ENCODE measurements around the gene ZBTB17. TPM values are rescaled to one million over a fixed set of nuclear protein-coding genes. Genes with fewer than 3 reads are reported as not detected.

The ZBTB17 gene
- total RNA-seq, 4 donors from 2014 or later = 33.3 to 113 (median 50.5) TPM

DNA sequence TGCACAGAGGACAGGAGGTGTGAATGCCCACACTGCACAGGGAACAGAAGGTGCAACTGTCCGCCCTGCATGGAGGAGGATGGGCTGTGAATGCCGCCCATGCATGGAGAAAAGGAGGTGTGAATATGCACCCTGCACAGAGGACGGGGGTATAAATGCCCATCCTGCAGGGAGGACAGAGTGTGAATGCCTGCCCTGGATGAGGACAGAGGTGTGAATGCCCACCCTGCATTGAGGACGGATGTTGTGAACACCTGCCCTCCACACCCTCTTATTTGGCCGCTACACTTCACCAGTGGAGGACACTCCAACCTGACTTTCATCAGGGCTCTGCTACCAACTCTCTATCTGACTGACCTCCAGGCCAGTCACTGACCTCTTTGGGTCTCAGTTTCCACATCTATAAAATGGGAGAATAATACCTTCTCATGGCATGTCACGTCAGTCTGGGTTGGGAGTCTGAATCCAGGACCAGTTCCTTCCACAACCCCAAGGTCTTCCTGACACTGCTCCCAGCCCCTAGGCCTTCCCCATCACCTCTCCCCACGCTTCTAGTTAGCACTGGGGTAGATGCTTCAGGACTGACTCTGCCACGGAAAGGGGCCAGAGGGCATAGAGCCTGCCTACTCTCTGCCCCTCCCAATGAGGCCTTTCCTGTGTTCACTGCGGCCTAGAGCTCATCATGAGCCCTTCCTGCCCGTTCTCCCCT, 28.4 kb downstream of the ZBTB17 start:
- peak overlapping the region in 2 of 4 donors; percentile 11 to 90 for H3K27ac ChIP-seq
- DNase-seq = no peak
- H3K4me3 ChIP-seq = no peak overlapping the region

DNA sequence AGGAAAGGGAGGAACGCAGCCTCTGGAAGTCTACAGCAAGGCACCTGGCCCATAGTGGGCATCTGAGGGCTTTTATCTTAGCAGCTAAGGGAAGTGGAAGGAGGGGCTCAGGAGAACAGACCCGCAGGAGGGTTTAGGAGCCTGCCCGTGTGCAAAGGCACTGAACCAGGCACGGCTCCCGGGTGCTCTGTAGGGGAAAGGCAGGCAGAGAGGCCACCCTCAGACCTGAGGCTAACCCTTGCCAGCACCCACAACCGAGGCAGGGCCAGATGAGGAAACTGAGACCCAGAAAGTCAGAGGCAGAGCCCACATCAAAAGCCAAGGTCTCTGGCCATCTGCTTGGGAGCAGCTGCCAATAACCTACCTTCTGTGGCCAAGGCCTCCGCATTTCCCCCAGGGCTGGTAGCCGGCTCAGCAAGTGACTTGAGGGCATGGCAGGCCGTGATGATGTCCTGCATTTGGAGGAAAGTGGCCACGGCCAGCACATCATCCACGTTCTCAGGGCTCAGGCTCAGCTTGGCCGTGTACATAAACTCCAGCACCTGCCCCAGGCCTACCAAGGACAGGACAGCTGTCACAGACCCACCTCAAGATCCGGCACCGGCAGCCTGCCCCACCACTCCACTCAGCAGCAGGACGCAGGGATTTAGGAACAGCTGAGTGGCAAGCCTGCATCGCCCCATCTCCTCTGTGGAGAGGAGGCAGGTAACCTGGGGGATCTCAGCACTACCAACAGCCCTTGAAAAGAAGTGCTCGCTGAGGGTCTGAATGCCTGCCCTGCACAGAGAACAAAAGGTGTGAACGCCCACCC, 29.1 kb downstream of the ZBTB17 start:
- Histone ChIP-seq H3K4me1 (peaks cover 25 to 32% (median 29%) of the 10 kb centered on the region in 4 donors), H3K27ac (no peak overlapping the region), H3K36me3 (peaks cover 0 to 32% (median 15%) of the 10 kb centered on the region in 4 donors), H3K27me3 (no peaks in the 10 kb centered on the region), H3K4me3 (no peak overlapping the region), H3K9me3 (no peaks in the 10 kb centered on the region)
- in situ Hi-C loops (cut with MboI; ENCODE audit: low pct_ligation_motif_present in 1 of 4, low pct_unique_long_range_greater_than_20kb in 1 of 4, low sequenced_read_pairs in 3 of 4) (no loop called here), intact Hi-C loops (cut with DNase I; ENCODE audit: low total_unique reads) (loop anchor here (10.0 kb wide), 1 partner anchor 62 kb away; no protein-coding TSS in a partner anchor)
- TF ChIP-seq POLR2A (IDR thresholded peaks at IDR 0.05) = no peak
- TF ChIP-seq POLR2AphosphoS5 (IDR thresholded peaks at IDR 0.05) = no peak
- TF ChIP-seq EP300 (IDR thresholded peaks at IDR 0.05; ENCODE audit: low read depth) = no peak
- TF ChIP-seq, protein P1, sequence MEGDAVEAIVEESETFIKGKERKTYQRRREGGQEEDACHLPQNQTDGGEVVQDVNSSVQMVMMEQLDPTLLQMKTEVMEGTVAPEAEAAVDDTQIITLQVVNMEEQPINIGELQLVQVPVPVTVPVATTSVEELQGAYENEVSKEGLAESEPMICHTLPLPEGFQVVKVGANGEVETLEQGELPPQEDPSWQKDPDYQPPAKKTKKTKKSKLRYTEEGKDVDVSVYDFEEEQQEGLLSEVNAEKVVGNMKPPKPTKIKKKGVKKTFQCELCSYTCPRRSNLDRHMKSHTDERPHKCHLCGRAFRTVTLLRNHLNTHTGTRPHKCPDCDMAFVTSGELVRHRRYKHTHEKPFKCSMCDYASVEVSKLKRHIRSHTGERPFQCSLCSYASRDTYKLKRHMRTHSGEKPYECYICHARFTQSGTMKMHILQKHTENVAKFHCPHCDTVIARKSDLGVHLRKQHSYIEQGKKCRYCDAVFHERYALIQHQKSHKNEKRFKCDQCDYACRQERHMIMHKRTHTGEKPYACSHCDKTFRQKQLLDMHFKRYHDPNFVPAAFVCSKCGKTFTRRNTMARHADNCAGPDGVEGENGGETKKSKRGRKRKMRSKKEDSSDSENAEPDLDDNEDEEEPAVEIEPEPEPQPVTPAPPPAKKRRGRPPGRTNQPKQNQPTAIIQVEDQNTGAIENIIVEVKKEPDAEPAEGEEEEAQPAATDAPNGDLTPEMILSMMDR (IDR thresholded peaks at IDR 0.05) = no peak
- 86 to 100% methylated on average over 2 to 18 of the region's 18 CpGs for WGBS, 2 donors (ENCODE audit: low coverage in 1 of 2)
- no peak for DNase-seq

More for the DNA sequence above, 28.4 kb downstream of the ZBTB17 start:
- 80 to 90% methylated on average over 1 to 10 of the region's 10 CpGs for whole genome bisulfite sequencing, 2 donors (ENCODE audit: low coverage in 1 of 2)
- in situ Hi-C loops (cut with MboI; ENCODE audit: low pct_ligation_motif_present in 1 of 4, low pct_unique_long_range_greater_than_20kb in 1 of 4, low sequenced_read_pairs in 3 of 4) = no loop called here
- H3K27me3 ChIP-seq = no peaks in the 10 kb centered on the region
- H3K9me3 ChIP-seq = no peaks in the 10 kb centered on the region
- peaks cover 25 to 37% (median 33%) of the 10 kb centered on the region in 4 donors for H3K4me1 ChIP-seq
- TF ChIP-seq EP300 (IDR thresholded peaks at IDR 0.05; ENCODE audit: low read depth) (no peak), POLR2AphosphoS5 (IDR thresholded peaks at IDR 0.05) (no peak), POLR2A (IDR thresholded peaks at IDR 0.05) (no peak)
- TF ChIP-seq, protein P1 (IDR thresholded peaks at IDR 0.05) = no peak
- intact Hi-C loops (cut with DNase I; ENCODE audit: low total_unique reads) = loop anchor here (10.0 kb wide), 1 partner anchor 63 kb away; no protein-coding TSS in a partner anchor
- peaks cover 0 to 26% (median 11%) of the 10 kb centered on the region in 4 donors for H3K36me3 ChIP-seq

DNA sequence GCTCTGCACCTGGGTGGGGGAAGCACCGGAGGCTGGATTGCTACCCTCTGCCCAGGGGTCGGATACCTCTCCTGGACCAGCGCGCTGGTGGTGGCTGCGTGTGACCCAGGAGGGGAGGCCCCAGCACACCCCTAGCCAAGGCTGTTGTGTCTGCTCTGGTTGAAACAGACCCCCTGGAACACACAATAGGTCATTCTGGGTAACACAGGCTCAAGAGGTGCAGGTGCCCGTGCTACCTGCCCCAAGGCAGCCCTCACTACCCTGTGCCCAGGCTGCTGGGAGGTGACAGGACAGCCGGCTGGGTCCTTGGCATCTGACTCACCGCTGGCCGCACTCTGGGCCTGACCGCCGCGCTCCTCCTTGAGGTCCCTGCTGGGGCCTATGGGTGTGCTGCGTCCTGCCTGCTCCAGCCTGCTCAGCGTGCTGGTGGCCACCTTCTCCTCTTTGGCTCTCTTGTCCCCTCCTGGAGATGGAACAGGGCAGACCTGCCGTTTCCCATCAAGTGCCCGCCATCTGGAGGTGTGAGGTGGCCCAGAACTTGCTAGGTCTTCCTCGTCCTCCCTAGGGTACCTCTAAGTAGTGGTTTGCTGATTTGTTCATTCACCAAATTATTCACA, 30.0 kb downstream of the ZBTB17 start:
- Histone ChIP-seq H3K27ac (no peak overlapping the region), H3K27me3 (no peaks in the 10 kb centered on the region), H3K9me3 (no peaks in the 10 kb centered on the region), H3K4me1 (peaks cover 17 to 24% (median 21%) of the 10 kb centered on the region in 4 donors), H3K36me3 (peaks cover 0 to 32% (median 15%) of the 10 kb centered on the region in 4 donors), H3K4me3 (no peak overlapping the region)
- DNase-seq = no peak
- intact Hi-C loops (cut with DNase I; ENCODE audit: low total_unique reads) (loop anchor here (10.0 kb wide), 1 partner anchor 61 kb away; no protein-coding TSS in a partner anchor), in situ Hi-C loops (cut with MboI; ENCODE audit: low pct_ligation_motif_present in 1 of 4, low pct_unique_long_range_greater_than_20kb in 1 of 4, low sequenced_read_pairs in 3 of 4) (no loop called here)
- WGBS, 2 donors (ENCODE audit: low coverage in 1 of 2) = 80 to 90% methylated on average over 4 to 9 of the region's 17 CpGs
- no peak for TF ChIP-seq EP300 (IDR thresholded peaks at IDR 0.05; ENCODE audit: low read depth)

DNA sequence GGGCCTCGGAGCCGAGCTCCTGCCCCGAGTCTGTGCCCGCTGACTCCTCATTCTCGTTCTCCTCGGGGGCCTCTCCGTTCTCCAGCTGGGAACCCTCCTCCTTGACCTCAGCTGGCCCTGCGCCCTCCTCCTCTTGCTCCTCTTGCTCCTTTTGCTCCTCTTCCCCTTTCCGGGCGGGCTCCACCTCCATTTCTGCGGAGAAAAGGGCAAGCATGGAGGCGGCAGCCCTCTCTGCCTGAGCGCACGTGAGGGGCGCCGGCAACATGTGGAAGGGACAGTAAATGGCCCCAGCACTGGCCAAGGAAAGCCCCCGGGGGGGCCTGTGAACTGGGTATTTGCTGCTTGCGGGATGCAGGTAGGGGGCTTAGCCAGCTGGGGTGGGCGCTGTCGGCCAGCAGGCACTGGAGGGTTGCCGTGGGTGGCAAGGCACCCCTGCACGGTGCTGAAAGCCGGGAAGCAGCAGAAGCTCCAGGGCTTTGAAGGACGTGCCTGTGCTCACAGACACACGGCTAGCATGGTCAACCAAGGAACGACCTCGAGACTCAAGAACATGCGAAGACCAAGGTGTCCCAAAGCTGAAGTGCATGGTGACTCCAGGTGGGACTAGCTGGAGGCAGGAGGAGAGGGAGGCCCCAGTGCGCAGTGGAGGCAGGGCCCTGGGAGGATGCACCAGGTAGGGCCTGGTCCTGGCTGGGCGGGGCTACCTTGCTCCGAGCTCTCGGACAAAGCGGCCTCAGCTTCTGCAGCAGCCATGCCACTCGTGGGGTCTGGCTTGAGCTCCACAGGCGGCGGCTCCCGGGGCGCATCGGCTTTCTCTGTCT, 30.7 kb downstream of the ZBTB17 start:
- peaks cover 0 to 37% (median 16%) of the 10 kb centered on the region in 4 donors for H3K36me3 ChIP-seq
- no peak overlapping the region for H3K4me3 ChIP-seq
- WGBS, 2 donors (ENCODE audit: low coverage in 1 of 2) = 70 to 94% methylated on average over 5 to 39 of the region's 39 CpGs
- H3K4me1 ChIP-seq = peaks cover 10 to 17% (median 13%) of the 10 kb centered on the region in 4 donors
- no peaks in the 10 kb centered on the region for H3K9me3 ChIP-seq
- no peak overlapping the region for H3K27ac ChIP-seq
- DNase-seq = no peak
- H3K27me3 ChIP-seq = no peaks in the 10 kb centered on the region
- TF ChIP-seq EP300 (IDR thresholded peaks at IDR 0.05; ENCODE audit: low read depth) (no peak), POLR2AphosphoS5 (IDR thresholded peaks at IDR 0.05) (no peak), POLR2A (IDR thresholded peaks at IDR 0.05) (no peak)
- TF ChIP-seq, protein P1 (IDR thresholded peaks at IDR 0.05) = no peak
- intact Hi-C loops (cut with DNase I; ENCODE audit: low total_unique reads) = loop anchor here (10.0 kb wide), 1 partner anchor 60 kb away; no protein-coding TSS in a partner anchor
- in situ Hi-C loops (cut with MboI; ENCODE audit: low pct_ligation_motif_present in 1 of 4, low pct_unique_long_range_greater_than_20kb in 1 of 4, low sequenced_read_pairs in 3 of 4) = no loop called here

All from transverse colon (tissue), 4 donors.